ENCODE measurements around the gene PRAME. TPM values are rescaled to one million over a fixed set of nuclear protein-coding genes. Genes with fewer than 3 reads are reported as not detected.

Gene PRAME
- total RNA-seq, 4 donors from 2014 or later: 0.16 to 0.41 TPM; not detected in 2

Small RNA genes within 50 kb of the gene (small RNA-seq; reads per million reads assigned to genes)
- gene IGLV2-34: 0 reads per million in 4 donors

Other genes starting within 250 kb of the PRAME start
- gene ZNF280B, start 50.5 kb downstream of the PRAME start, total RNA-seq: under 1 TPM in 3 of 4 donors, not detected in 1; 0.41 to 0.79 (median 0.60) TPM
- gene ZNF280A, start 39.0 kb downstream of the PRAME start, total RNA-seq: not detected
- not detected for gene GGTLC2, start 85.3 kb upstream of the PRAME start, total RNA-seq